ENCODE results near the gene C2orf81. TPM values are rescaled to one million over a fixed set of nuclear protein-coding genes. Genes with fewer than 3 reads are reported as not detected.

The C2orf81 gene
- polyA plus RNA-seq, 2 of the 4 experiments (the other 2 are of a cell fraction): 0.88 to 2.0 TPM

- TF ChIP-seq RAD21 (conservative IDR thresholded peaks at IDR 0.05 in 1 of 2, IDR thresholded peaks at IDR 0.05 in 1 of 2) (peak in 1 of 2 experiments; percentile 39; a peak in 3 of 5 replicates), RFX5 (IDR thresholded peaks at IDR 0.05) (peak; percentile 25; the same call in 1 of the 2 replicates), POLR2A (IDR thresholded peaks at IDR 0.05; ENCODE audit: low read length) (peak; percentile 40; the same call in 1 of the 2 replicates), CEBPB (IDR thresholded peaks at IDR 0.05) (peak in 1 of 2 experiments; percentile 54; a peak in 1 of 4 replicates), TFCP2L1 (CRISPR knock-in tag; IDR thresholded peaks at IDR 0.05) (no peak), MAZ (IDR thresholded peaks at IDR 0.05; ENCODE audit: borderline replicate concordance, low read depth, low read length) (peak; percentile 58; the same call in 1 of the 2 replicates), FOXS1 (CRISPR knock-in tag; IDR thresholded peaks at IDR 0.05) (no peak), E2F6 (IDR thresholded peaks at IDR 0.05; ENCODE audit: borderline replicate concordance, low read depth) (peak; percentile 70), MYC (IDR thresholded peaks at IDR 0.05; ENCODE audit: borderline replicate concordance, low read length) (peak; percentile 89)
Observed at GRCh38 chr2:74454654-74455511, 33.5 kb upstream of the C2orf81 start, which contains the start of gene INO80B (continued).

GRCh38 chr2:74450570-74451190 is 29.3 kb upstream of the C2orf81 start:
- Histone ChIP-seq H3K9me3 (no peaks in the 10 kb centered on the region), H3K4me1 (peaks cover 14% of the 10 kb centered on the region), H3K4me2 (no peak overlapping the region), H3K27ac (no peak overlapping the region), H3K4me3 (no peak overlapping the region)
- FAIRE-seq (no peak), ATAC-seq (no peak), DNase-seq (ENCODE audit: low read depth in 1 of 2, low spot score in 1 of 2) (no peak)
- ChIA-PET POLR2A (no interaction called here), CTCF (interaction anchor here (0.6 to 1.0 kb wide), 2 partner anchors 10 to 204 kb away, joined by 3 read pairs; no protein-coding TSS in a partner anchor)
- 66% methylated on average over 3 of the region's 3 CpGs for WGBS (ENCODE audit: missing lambda C conversion rate)
- no peak for TF ChIP-seq POLR2A (IDR thresholded peaks at IDR 0.05; ENCODE audit: low read length)

- Histone ChIP-seq H3K9me3 (no peaks in the 10 kb centered on the region), H3K4me1 (peaks cover 23% of the 10 kb centered on the region), H3K27ac (no peak overlapping the region), H3K4me2 (no peak overlapping the region), H3K4me3 (no peak overlapping the region)
- DNase-seq (ENCODE audit: low read depth in 1 of 2, low spot score in 1 of 2) (no peak), ATAC-seq (no peak), FAIRE-seq (no peak)
- ChIA-PET CTCF (interaction anchor here (0.6 to 0.8 kb wide), 2 partner anchors 9 to 158 kb away, joined by 3 to 4 read pairs; no protein-coding TSS in a partner anchor), POLR2A (interaction anchor here (1.1 kb wide), 1 partner anchor 9 kb away, joined by 3 read pairs; no protein-coding TSS in a partner anchor)
- TF ChIP-seq SREBF2 (IDR thresholded peaks at IDR 0.05) (no peak), RCOR1 (IDR thresholded peaks at IDR 0.05; ENCODE audit: low read depth, low read length) (no peak), NFE2L2 (conservative IDR thresholded peaks at IDR 0.05; ENCODE audit: low read length) (no peak), RARB (CRISPR knock-in tag; IDR thresholded peaks at IDR 0.05) (no peak), TFCP2L1 (CRISPR knock-in tag; IDR thresholded peaks at IDR 0.05) (no peak)
- WGBS (ENCODE audit: missing lambda C conversion rate): 58% methylated on average over 2 of the region's 2 CpGs
Observed at GRCh38 chr2:74448771-74449170, 27.4 kb upstream of the C2orf81 start.

GRCh38 chr2:74447230-74447999 is 26.0 kb upstream of the C2orf81 start:
- ATAC-seq (peak in 1 of 2 experiments; percentile 37; a peak in 1 of 6 replicates), DNase-seq (ENCODE audit: low read depth in 1 of 2, low spot score in 1 of 2) (no peak), FAIRE-seq (no peak)
- peak overlapping the region in 1 of 2 experiments; percentile 22; a peak in 1 of 6 replicates for H3K27ac ChIP-seq
- H3K4me3 ChIP-seq: no peak overlapping the region
- CTCF ChIA-PET: interaction anchor here (0.6 to 1.6 kb wide), 2 partner anchors 35 to 1674 kb away, joined by 3 read pairs; partner anchors contain the start of genes CCDC142 and TTC31
- H3K4me1 ChIP-seq: peaks cover 25% of the 10 kb centered on the region
- WGBS (ENCODE audit: missing lambda C conversion rate): 87% methylated on average over 5 of the region's 5 CpGs
- POLR2A ChIA-PET: no interaction called here
- no peaks in the 10 kb centered on the region for H3K9me3 ChIP-seq
- peak overlapping the region; percentile 34 for H3K4me2 ChIP-seq
- TF ChIP-seq HES2 (IDR thresholded peaks at IDR 0.05) (no peak), EP300 (IDR thresholded peaks at IDR 0.05) (no peak), HMGXB4 (CRISPR knock-in tag; IDR thresholded peaks at IDR 0.05; ENCODE audit: borderline replicate concordance) (no peak), BHLHE40 (IDR thresholded peaks at IDR 0.05; ENCODE audit: low read depth, low read length) (no peak), HEYL (CRISPR knock-in tag; IDR thresholded peaks at IDR 0.05) (no peak), CBX8 (IDR thresholded peaks at IDR 0.05) (no peak), NR3C1 (IDR thresholded peaks at IDR 0.05) (no peak), REST (IDR thresholded peaks at IDR 0.05) (no peak)
